ENCODE data around the gene ADAM33.
A peak's percentile ranks its signal among the peaks of the same experiment; 100 is the strongest.

The ADAM33 gene

GRCh38 chr20:3721912-3722311, 40.1 kb upstream of the ADAM33 start:
- Histone ChIP-seq H3K9me3 (ENCODE audit: control insufficient read depth in 1 of 2, low read length in 2 of 2) (no peaks in the 10 kb centered on the region), H3K27me3 (ENCODE audit: control insufficient read depth in 1 of 2, insufficient read depth in 2 of 2, low read length in 2 of 2) (peaks cover 7 to 9% of the 10 kb centered on the region in 2 donors), H3K9ac (ENCODE audit: low read depth in 1 of 2, low read length in 2 of 2) (no peak overlapping the region), H3K36me3 (ENCODE audit: control insufficient read depth in 1 of 2, insufficient read depth in 2 of 2, low read length in 2 of 2) (no peaks in the 10 kb centered on the region), H3K4me1 (ENCODE audit: control insufficient read depth in 1 of 2, insufficient read depth in 2 of 2, low read length in 2 of 2) (no peaks in the 10 kb centered on the region), H3K27ac (ENCODE audit: low read depth, low read length) (no peak overlapping the region), H3K4me3 (ENCODE audit: low read depth in 1 of 2, low read length in 2 of 2) (no peak overlapping the region)

- no peak overlapping the region for H3K9ac ChIP-seq (ENCODE audit: low read depth in 1 of 2, low read length in 2 of 2)
- no peaks in the 10 kb centered on the region for H3K36me3 ChIP-seq (ENCODE audit: control insufficient read depth in 1 of 2, insufficient read depth in 2 of 2, low read length in 2 of 2)
- no peak overlapping the region for H3K4me3 ChIP-seq (ENCODE audit: low read depth in 1 of 2, low read length in 2 of 2)
- H3K27me3 ChIP-seq (ENCODE audit: control insufficient read depth in 1 of 2, insufficient read depth in 2 of 2, low read length in 2 of 2), result peaks cover 7 to 9% of the 10 kb centered on the region in 2 donors
- no peak overlapping the region for H3K27ac ChIP-seq (ENCODE audit: low read depth, low read length)
- H3K9me3 ChIP-seq (ENCODE audit: control insufficient read depth in 1 of 2, low read length in 2 of 2), result no peaks in the 10 kb centered on the region
- no peaks in the 10 kb centered on the region for H3K4me1 ChIP-seq (ENCODE audit: control insufficient read depth in 1 of 2, insufficient read depth in 2 of 2, low read length in 2 of 2)
Observed at GRCh38 chr20:3720626-3721025, 38.8 kb upstream of the ADAM33 start.

- no peak overlapping the region for H3K27ac ChIP-seq (ENCODE audit: low read depth, low read length)
- H3K4me1 ChIP-seq (ENCODE audit: control insufficient read depth in 1 of 2, insufficient read depth in 2 of 2, low read length in 2 of 2), result no peaks in the 10 kb centered on the region
- H3K36me3 ChIP-seq (ENCODE audit: control insufficient read depth in 1 of 2, insufficient read depth in 2 of 2, low read length in 2 of 2), result no peaks in the 10 kb centered on the region
- H3K9ac ChIP-seq (ENCODE audit: low read depth in 1 of 2, low read length in 2 of 2), result no peak overlapping the region
- H3K27me3 ChIP-seq (ENCODE audit: control insufficient read depth in 1 of 2, insufficient read depth in 2 of 2, low read length in 2 of 2), result peaks cover 7 to 9% of the 10 kb centered on the region in 2 donors
- no peaks in the 10 kb centered on the region for H3K9me3 ChIP-seq (ENCODE audit: control insufficient read depth in 1 of 2, low read length in 2 of 2)
- no peak overlapping the region for H3K4me3 ChIP-seq (ENCODE audit: low read depth in 1 of 2, low read length in 2 of 2)
Observed at GRCh38 chr20:3720068-3720467, 38.3 kb upstream of the ADAM33 start.

- no peak overlapping the region for H3K9ac ChIP-seq (ENCODE audit: low read depth in 1 of 2, low read length in 2 of 2)
- no peaks in the 10 kb centered on the region for H3K36me3 ChIP-seq (ENCODE audit: control insufficient read depth in 1 of 2, insufficient read depth in 2 of 2, low read length in 2 of 2)
- H3K27me3 ChIP-seq (ENCODE audit: control insufficient read depth in 1 of 2, insufficient read depth in 2 of 2, low read length in 2 of 2), result peaks cover 7% of the 10 kb centered on the region in 2 donors
- no peak overlapping the region for H3K27ac ChIP-seq (ENCODE audit: low read depth, low read length)
- no peaks in the 10 kb centered on the region for H3K4me1 ChIP-seq (ENCODE audit: control insufficient read depth in 1 of 2, insufficient read depth in 2 of 2, low read length in 2 of 2)
- H3K9me3 ChIP-seq (ENCODE audit: control insufficient read depth in 1 of 2, low read length in 2 of 2), result no peaks in the 10 kb centered on the region
- no peak overlapping the region for H3K4me3 ChIP-seq (ENCODE audit: low read depth in 1 of 2, low read length in 2 of 2)
Observed at GRCh38 chr20:3719046-3719445, 37.2 kb upstream of the ADAM33 start.

DNA sequence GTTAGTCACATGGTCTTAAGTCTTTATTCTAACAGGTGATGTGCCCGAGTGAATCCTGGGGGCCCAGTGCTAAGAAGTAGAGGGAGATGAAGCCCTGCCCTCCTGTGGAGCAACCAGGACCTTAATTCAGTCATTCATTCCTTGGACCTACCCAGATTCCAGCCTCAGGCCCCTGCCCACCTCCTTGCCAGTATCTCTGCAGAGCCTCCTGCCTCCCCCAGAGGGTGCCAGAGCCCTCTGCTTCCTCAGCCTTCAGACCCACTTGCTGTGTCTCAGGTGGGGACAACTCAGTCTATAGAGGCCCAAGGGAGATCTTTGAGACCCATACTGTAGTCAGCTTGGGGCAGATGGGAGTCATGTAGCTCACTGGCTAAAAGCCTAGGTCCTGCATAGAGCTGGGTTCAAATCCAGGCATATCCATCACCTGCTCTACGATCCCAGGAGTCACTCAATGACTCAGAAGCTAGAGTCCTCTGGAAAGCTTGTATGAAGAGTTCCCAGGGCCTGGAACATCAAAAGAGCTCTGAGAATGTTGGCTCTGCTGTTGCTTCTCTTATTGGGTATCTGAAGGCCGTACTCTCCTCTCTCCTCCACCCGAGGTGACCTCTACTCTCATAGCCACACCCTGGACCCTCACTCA, 34.5 kb upstream of the ADAM33 start:
- no peaks in the 10 kb centered on the region for H3K9me3 ChIP-seq (ENCODE audit: control insufficient read depth in 1 of 2, low read length in 2 of 2)

GRCh38 chr20:3714092-3714491, 32.3 kb upstream of the ADAM33 start:
- Histone ChIP-seq H3K4me3 (ENCODE audit: low read depth in 1 of 2, low read length in 2 of 2) (no peak overlapping the region), H3K27me3 (ENCODE audit: control insufficient read depth in 1 of 2, insufficient read depth in 2 of 2, low read length in 2 of 2) (peaks cover 0 to 2% of the 10 kb centered on the region in 2 donors), H3K27ac (ENCODE audit: low read depth, low read length) (no peak overlapping the region), H3K9me3 (ENCODE audit: control insufficient read depth in 1 of 2, low read length in 2 of 2) (no peaks in the 10 kb centered on the region), H3K4me1 (ENCODE audit: control insufficient read depth in 1 of 2, insufficient read depth in 2 of 2, low read length in 2 of 2) (no peaks in the 10 kb centered on the region), H3K9ac (ENCODE audit: low read depth in 1 of 2, low read length in 2 of 2) (no peak overlapping the region), H3K36me3 (ENCODE audit: control insufficient read depth in 1 of 2, insufficient read depth in 2 of 2, low read length in 2 of 2) (no peaks in the 10 kb centered on the region)

More for the DNA sequence above, 34.5 kb upstream of the ADAM33 start:
- Histone ChIP-seq H3K9ac (ENCODE audit: low read depth in 1 of 2, low read length in 2 of 2) (no peak overlapping the region), H3K4me1 (ENCODE audit: control insufficient read depth in 1 of 2, insufficient read depth in 2 of 2, low read length in 2 of 2) (no peaks in the 10 kb centered on the region), H3K36me3 (ENCODE audit: control insufficient read depth in 1 of 2, insufficient read depth in 2 of 2, low read length in 2 of 2) (no peaks in the 10 kb centered on the region), H3K27me3 (ENCODE audit: control insufficient read depth in 1 of 2, insufficient read depth in 2 of 2, low read length in 2 of 2) (peaks cover 7 to 9% of the 10 kb centered on the region in 2 donors), H3K27ac (ENCODE audit: low read depth, low read length) (no peak overlapping the region), H3K4me3 (ENCODE audit: low read depth in 1 of 2, low read length in 2 of 2) (no peak overlapping the region)

DNA sequence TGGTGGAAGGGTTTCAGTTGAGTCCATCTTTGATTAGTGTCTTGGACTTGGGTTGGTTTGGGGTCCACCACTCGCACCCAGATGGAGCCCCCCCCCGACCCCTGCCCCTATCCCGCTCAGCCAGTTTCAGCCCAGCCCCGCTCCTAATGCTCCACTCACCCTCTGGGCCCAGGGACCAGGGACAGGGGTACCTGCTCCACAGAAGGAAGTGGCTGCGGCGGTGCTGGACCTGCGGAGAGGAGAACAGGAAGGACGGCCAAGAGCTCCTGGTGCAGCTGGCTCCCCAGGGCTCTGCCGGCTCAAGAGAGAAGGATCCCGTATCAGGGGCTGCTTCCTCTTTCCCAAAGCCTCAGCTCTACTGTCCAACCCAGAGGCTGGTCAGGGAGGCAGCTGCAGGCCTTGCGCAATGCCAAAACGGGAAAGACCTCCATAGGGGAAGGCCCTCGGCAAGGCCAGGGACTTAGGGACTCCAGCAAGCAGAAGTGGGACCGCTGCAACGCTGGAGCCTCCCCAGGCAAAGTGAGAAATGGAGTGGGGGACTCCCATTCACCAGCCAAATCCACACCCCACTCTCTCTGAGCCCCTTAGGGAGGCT, 30.6 kb upstream of the ADAM33 start, which contains the start of gene SIGLEC1:
Gene SIGLEC1 (minus strand): TSS at position 322 of the 595 bp plus-strand sequence. CDS start 5,472 bp downstream, outside the sequence.
- H3K9ac ChIP-seq (ENCODE audit: low read depth in 1 of 2, low read length in 2 of 2), result no peak within 1 kb of the TSS

DNA sequence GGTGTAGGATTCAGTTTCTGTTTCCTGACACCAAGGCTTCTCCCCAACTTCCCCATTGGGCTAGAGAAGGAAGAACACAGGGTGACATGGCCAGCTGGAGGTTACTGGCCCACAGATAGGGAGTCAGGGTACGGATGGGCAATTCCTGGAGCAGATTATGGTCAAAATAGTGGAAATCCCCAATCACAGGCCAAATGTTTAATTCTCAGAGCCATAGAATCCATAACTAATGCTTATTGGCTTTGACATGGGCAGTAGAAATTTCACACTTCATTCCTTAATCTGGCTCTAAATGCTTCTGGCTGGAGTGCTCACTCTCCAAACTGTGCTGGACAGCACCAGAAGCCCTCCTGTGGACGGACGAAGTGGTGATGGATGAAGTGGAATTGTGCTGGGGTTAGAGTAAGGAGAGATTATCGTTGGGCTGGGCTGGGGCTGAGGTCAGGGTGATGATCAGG, 29.7 kb upstream of the ADAM33 start:
- Histone ChIP-seq H3K9me3 (ENCODE audit: control insufficient read depth in 1 of 2, low read length in 2 of 2) (no peaks in the 10 kb centered on the region), H3K4me1 (ENCODE audit: control insufficient read depth in 1 of 2, insufficient read depth in 2 of 2, low read length in 2 of 2) (no peaks in the 10 kb centered on the region), H3K27ac (ENCODE audit: low read depth, low read length) (no peak overlapping the region), H3K27me3 (ENCODE audit: control insufficient read depth in 1 of 2, insufficient read depth in 2 of 2, low read length in 2 of 2) (peaks cover 0 to 2% of the 10 kb centered on the region in 2 donors), H3K36me3 (ENCODE audit: control insufficient read depth in 1 of 2, insufficient read depth in 2 of 2, low read length in 2 of 2) (no peaks in the 10 kb centered on the region), H3K9ac (ENCODE audit: low read depth in 1 of 2, low read length in 2 of 2) (no peak overlapping the region), H3K4me3 (ENCODE audit: low read depth in 1 of 2, low read length in 2 of 2) (peak overlapping the region in 1 of 2 donors; percentile 13)

More for the DNA sequence above, 30.6 kb upstream of the ADAM33 start, which contains the start of gene SIGLEC1:
- no peaks in the 10 kb centered on the region for H3K4me1 ChIP-seq (ENCODE audit: control insufficient read depth in 1 of 2, insufficient read depth in 2 of 2, low read length in 2 of 2)
- H3K27me3 ChIP-seq (ENCODE audit: control insufficient read depth in 1 of 2, insufficient read depth in 2 of 2, low read length in 2 of 2), result peaks cover 0 to 2% of the 10 kb centered on the region in 2 donors
- H3K36me3 ChIP-seq (ENCODE audit: control insufficient read depth in 1 of 2, insufficient read depth in 2 of 2, low read length in 2 of 2), result no peaks in the 10 kb centered on the region
- H3K4me3 ChIP-seq (ENCODE audit: low read depth in 1 of 2, low read length in 2 of 2), result peak within 1 kb of the TSS in 1 of 2 donors; percentile 13
- H3K9me3 ChIP-seq (ENCODE audit: control insufficient read depth in 1 of 2, low read length in 2 of 2), result no peaks in the 10 kb centered on the region
- H3K27ac ChIP-seq (ENCODE audit: low read depth, low read length), result no peak within 1 kb of the TSS

DNA sequence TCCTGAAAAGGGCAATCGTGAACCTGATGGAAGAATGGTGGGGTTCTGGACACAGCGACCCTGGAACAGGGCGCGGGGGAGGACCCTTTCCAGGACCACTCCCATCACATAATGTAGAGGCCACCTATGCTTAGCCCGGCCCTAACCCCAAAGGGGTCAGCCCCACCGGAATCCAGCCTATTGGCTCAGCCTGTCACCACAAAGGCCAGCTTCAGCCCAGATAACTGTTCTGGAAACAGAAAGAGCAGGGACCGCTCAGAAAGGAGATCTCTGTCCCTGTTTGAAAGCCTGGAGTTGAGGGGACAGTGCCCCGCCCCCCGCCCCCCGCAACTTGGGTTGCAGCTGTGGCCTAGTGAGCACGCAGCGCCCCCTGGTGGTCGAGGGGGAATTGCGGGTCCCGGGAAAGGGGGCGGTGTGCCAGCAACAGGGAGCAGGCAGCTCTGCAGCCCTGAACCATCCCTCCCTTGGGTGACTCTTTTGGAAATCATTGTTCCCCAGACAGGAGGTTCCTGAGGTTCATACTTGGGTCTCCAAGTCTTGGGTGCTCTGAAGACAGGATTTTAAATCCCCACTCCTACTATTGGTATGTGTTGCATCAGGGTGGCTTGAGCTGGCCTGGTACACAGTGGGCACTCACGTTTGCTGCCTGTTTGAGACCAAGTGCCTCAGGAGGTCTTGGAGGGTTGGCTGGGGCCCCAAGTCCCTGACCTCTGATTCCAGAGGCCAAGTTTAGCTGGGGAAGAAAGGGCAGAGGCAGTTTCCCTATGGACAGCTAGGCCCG, 29.1 kb upstream of the ADAM33 start:
- H3K4me3 ChIP-seq (ENCODE audit: low read depth in 1 of 2, low read length in 2 of 2), result peak overlapping the region in 1 of 2 donors; percentile 12
- peaks cover 0 to 2% of the 10 kb centered on the region in 2 donors for H3K27me3 ChIP-seq (ENCODE audit: control insufficient read depth in 1 of 2, insufficient read depth in 2 of 2, low read length in 2 of 2)
- no peaks in the 10 kb centered on the region for H3K4me1 ChIP-seq (ENCODE audit: control insufficient read depth in 1 of 2, insufficient read depth in 2 of 2, low read length in 2 of 2)
- no peaks in the 10 kb centered on the region for H3K9me3 ChIP-seq (ENCODE audit: control insufficient read depth in 1 of 2, low read length in 2 of 2)
- H3K27ac ChIP-seq (ENCODE audit: low read depth, low read length), result no peak overlapping the region
- H3K36me3 ChIP-seq (ENCODE audit: control insufficient read depth in 1 of 2, insufficient read depth in 2 of 2, low read length in 2 of 2), result no peaks in the 10 kb centered on the region
- H3K9ac ChIP-seq (ENCODE audit: low read depth in 1 of 2, low read length in 2 of 2), result no peak overlapping the region

- no peaks in the 10 kb centered on the region for H3K9me3 ChIP-seq (ENCODE audit: control insufficient read depth in 1 of 2, low read length in 2 of 2)
- peaks cover 0 to 2% of the 10 kb centered on the region in 2 donors for H3K27me3 ChIP-seq (ENCODE audit: control insufficient read depth in 1 of 2, insufficient read depth in 2 of 2, low read length in 2 of 2)
- H3K9ac ChIP-seq (ENCODE audit: low read depth in 1 of 2, low read length in 2 of 2), result no peak overlapping the region
- H3K4me3 ChIP-seq (ENCODE audit: low read depth in 1 of 2, low read length in 2 of 2), result no peak overlapping the region
- no peaks in the 10 kb centered on the region for H3K36me3 ChIP-seq (ENCODE audit: control insufficient read depth in 1 of 2, insufficient read depth in 2 of 2, low read length in 2 of 2)
- no peaks in the 10 kb centered on the region for H3K4me1 ChIP-seq (ENCODE audit: control insufficient read depth in 1 of 2, insufficient read depth in 2 of 2, low read length in 2 of 2)
- no peak overlapping the region for H3K27ac ChIP-seq (ENCODE audit: low read depth, low read length)
Observed at GRCh38 chr20:3710011-3710466, 28.2 kb upstream of the ADAM33 start.

All from duodenal mucosa (tissue), 2 donors.